DOHH2 (cell line): ENCODE measurements around the gene PGM5.

Source experiments
- H3F3A ChIP-seq: fragments of 200-600 bp; sonication (generic), shearing (Covaris generic); 2 replicates; pipeline ENCODE4 v1.6.0; 2016; ENCODE audit warnings: antibody characterized with exemption, mild to moderate bottlenecking; ENCODE audit not compliant: control insufficient read depth, insufficient read depth
- H3K27ac ChIP-seq: fragments of 200-600 bp; sonication (generic); 2 replicates; pipeline ENCODE4 v1.5.1; 2014; ENCODE audit warnings: low read depth, mild to moderate bottlenecking, low read length, moderate library complexity
- H3K27me3 ChIP-seq: fragments of 200-600 bp; sonication (generic); 2 replicates; pipeline ENCODE4 v1.6.1; 2014; ENCODE audit warnings: mild to moderate bottlenecking, low read length, mixed read lengths; ENCODE audit not compliant: control insufficient read depth
- H3K36me3 ChIP-seq: fragments of 200-600 bp; sonication (generic); 2 replicates; pipeline ENCODE4 v1.6.1; 2014; ENCODE audit warnings: mild to moderate bottlenecking, low read length, moderate library complexity, mixed read lengths; ENCODE audit not compliant: control insufficient read depth
- H3K4me1 ChIP-seq: fragments of 200-600 bp; sonication (generic); 2 replicates; pipeline ENCODE4 v1.6.1; 2014; ENCODE audit warnings: mild to moderate bottlenecking, low read length, mixed read lengths; ENCODE audit not compliant: control insufficient read depth
- H3K4me2 ChIP-seq: fragments of 200-600 bp; sonication (generic); 2 replicates; pipeline ENCODE4 v1.6.0; 2014; ENCODE audit warnings: mild to moderate bottlenecking, low read length, moderate library complexity
- H3K4me3 ChIP-seq: fragments of 200-600 bp; sonication (generic); 2 replicates; pipeline ENCODE4 v1.5.1; 2014; ENCODE audit warnings: mild to moderate bottlenecking, low read length, mixed read lengths
- H3K79me2 ChIP-seq: fragments of 200-600 bp; sonication (generic); 2 replicates; pipeline ENCODE4 v1.6.1; 2014; ENCODE audit warnings: mild to moderate bottlenecking, low read length, mixed read lengths; ENCODE audit not compliant: control insufficient read depth
- H3K9me2 ChIP-seq: fragments of 200-600 bp; sonication (generic); replicated peaks from 2 replicates; pipeline ENCODE4 v1.6.1; 2014; ENCODE audit warnings: mild to moderate bottlenecking, low read length, mixed read lengths; ENCODE audit not compliant: control insufficient read depth
- H3K9me3 ChIP-seq: fragments of 200-600 bp; sonication (generic); 2 replicates; pipeline ENCODE4 v1.6.1; 2014; ENCODE audit warnings: antibody characterized with exemption, low read length, mixed read lengths; ENCODE audit not compliant: control insufficient read depth, insufficient read depth
- H4K20me1 ChIP-seq: fragments of 200-600 bp; sonication (generic); 2 replicates; pipeline ENCODE4 v1.6.0; 2014; ENCODE audit warnings: low read depth, mild to moderate bottlenecking, antibody characterized with exemption, low read length, moderate library complexity; ENCODE audit not compliant: control insufficient read depth, insufficient read depth
- EZH2phosphoT487 ChIP-seq: fragments of 200-600 bp; sonication (generic); IDR thresholded peaks from 2 replicates; pipeline ENCODE4 v1.6.1; 2017; ENCODE audit warnings: borderline replicate concordance, mild to moderate bottlenecking, antibody characterized with exemption, low read length, moderate library complexity, mixed read lengths
- TF ChIP-seq, protein P1 (sequence below): fragments of 200-600 bp; sonication (generic); IDR thresholded peaks from one replicate; pipeline ENCODE4 v1.5.1; 2014; ENCODE audit warnings: antibody characterized with exemption, mild to moderate bottlenecking, low read depth, low read length; ENCODE audit not compliant: poor library complexity, severe bottlenecking

Gene PGM5

DNA sequence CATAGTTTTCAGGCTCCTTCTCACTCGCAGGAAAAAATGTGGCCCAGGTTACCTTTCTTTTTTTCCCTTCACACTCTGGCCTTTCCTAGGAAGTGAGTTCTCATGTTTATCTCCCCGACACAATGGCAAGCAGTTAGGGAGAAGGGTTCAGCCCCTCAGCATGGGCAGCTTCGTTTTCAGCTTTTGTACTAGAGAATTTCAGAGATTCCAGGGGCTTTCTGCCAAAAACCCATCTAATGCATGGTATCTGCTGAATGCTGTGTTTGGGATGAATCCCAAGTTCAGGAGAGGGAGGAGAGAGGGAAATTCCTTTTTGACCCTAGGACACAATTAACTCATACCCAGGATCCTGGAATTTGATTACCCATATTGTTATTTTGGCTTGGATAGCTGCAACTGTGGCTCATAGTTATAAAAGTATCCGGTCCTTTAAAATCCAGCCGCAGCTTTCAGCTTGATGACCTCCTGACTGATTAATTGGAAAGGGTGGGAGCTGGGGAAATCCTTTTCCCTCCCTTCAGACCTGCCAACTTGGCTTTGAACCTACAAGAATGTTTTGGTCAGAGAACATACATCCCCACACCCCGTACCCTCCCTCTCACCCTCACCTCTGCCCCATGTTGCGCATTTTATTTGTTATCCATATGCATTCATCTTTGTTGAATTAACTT is 105.8 kb downstream of the PGM5 start:
- Histone ChIP-seq H3K36me3 (no peaks in the 10 kb centered on the region), H3K27me3 (peaks cover 3% of the 10 kb centered on the region), H3K4me3 (no peak overlapping the region)

GRCh38 chr9:68470067-68470466 is 113.7 kb downstream of the PGM5 start:
- no peaks in the 10 kb centered on the region for H3K9me3 ChIP-seq
- H3F3A ChIP-seq: no peaks in the 10 kb centered on the region
- TF ChIP-seq EZH2phosphoT487: no peak
- H3K4me2 ChIP-seq: no peak overlapping the region
- H3K9me2 ChIP-seq: no peaks in the 10 kb centered on the region
- H3K4me1 ChIP-seq: no peaks in the 10 kb centered on the region
- H3K4me3 ChIP-seq: no peak overlapping the region
- H4K20me1 ChIP-seq: no peaks in the 10 kb centered on the region
- no peak overlapping the region for H3K27ac ChIP-seq
- no peaks in the 10 kb centered on the region for H3K36me3 ChIP-seq
- H3K79me2 ChIP-seq: no peaks in the 10 kb centered on the region
- H3K27me3 ChIP-seq: no peaks in the 10 kb centered on the region; the same call in 1 of the 2 replicates

More for the DNA sequence above, 105.8 kb downstream of the PGM5 start:
- Histone ChIP-seq H3F3A (no peaks in the 10 kb centered on the region), H3K27ac (no peak overlapping the region), H4K20me1 (no peaks in the 10 kb centered on the region), H3K9me3 (no peaks in the 10 kb centered on the region), H3K4me1 (no peaks in the 10 kb centered on the region), H3K9me2 (no peaks in the 10 kb centered on the region), H3K79me2 (no peaks in the 10 kb centered on the region), H3K4me2 (no peak overlapping the region)
- TF ChIP-seq, protein P1, sequence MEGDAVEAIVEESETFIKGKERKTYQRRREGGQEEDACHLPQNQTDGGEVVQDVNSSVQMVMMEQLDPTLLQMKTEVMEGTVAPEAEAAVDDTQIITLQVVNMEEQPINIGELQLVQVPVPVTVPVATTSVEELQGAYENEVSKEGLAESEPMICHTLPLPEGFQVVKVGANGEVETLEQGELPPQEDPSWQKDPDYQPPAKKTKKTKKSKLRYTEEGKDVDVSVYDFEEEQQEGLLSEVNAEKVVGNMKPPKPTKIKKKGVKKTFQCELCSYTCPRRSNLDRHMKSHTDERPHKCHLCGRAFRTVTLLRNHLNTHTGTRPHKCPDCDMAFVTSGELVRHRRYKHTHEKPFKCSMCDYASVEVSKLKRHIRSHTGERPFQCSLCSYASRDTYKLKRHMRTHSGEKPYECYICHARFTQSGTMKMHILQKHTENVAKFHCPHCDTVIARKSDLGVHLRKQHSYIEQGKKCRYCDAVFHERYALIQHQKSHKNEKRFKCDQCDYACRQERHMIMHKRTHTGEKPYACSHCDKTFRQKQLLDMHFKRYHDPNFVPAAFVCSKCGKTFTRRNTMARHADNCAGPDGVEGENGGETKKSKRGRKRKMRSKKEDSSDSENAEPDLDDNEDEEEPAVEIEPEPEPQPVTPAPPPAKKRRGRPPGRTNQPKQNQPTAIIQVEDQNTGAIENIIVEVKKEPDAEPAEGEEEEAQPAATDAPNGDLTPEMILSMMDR: no peak
- no peak for TF ChIP-seq EZH2phosphoT487

- no peaks in the 10 kb centered on the region for H3F3A ChIP-seq
- H3K79me2 ChIP-seq: no peaks in the 10 kb centered on the region
- H3K36me3 ChIP-seq: no peaks in the 10 kb centered on the region
- no peaks in the 10 kb centered on the region; the same call in 1 of the 2 replicates for H3K27me3 ChIP-seq
- H3K4me2 ChIP-seq: no peak overlapping the region
- H3K9me3 ChIP-seq: no peaks in the 10 kb centered on the region
- no peak overlapping the region for H3K4me3 ChIP-seq
- H3K27ac ChIP-seq: no peak overlapping the region
- TF ChIP-seq, protein P1: no peak
- no peak for TF ChIP-seq EZH2phosphoT487
- H3K9me2 ChIP-seq: no peaks in the 10 kb centered on the region
- no peaks in the 10 kb centered on the region for H4K20me1 ChIP-seq
- H3K4me1 ChIP-seq: no peaks in the 10 kb centered on the region
These were observed 114.2 kb downstream of the PGM5 start for GRCh38 chr9:68470634-68471033.

DNA sequence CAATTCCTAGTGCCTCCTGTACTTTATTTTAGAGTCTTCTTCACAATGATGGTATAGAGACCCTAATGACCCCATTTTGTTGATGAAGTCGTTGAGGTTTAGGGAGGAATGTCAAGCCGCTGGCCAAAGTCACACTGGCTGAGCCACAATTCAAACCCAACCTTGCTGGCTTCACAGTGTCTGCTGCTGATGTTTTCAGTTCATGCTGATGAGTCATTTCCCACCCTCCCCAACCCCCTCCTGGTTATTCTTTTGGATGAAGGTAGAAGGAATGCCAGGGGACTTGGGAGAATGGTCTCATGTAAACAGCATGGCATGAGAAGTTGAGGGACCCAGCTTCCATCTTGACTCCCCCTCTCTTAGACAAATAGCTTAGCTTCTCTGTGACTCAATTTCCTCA is 115.7 kb downstream of the PGM5 start:
- no peaks in the 10 kb centered on the region for H3K4me1 ChIP-seq
- no peaks in the 10 kb centered on the region for H3K9me3 ChIP-seq
- H3K36me3 ChIP-seq: no peaks in the 10 kb centered on the region
- H3K79me2 ChIP-seq: no peaks in the 10 kb centered on the region
- H3K4me3 ChIP-seq: no peak overlapping the region
- H3F3A ChIP-seq: no peaks in the 10 kb centered on the region
- TF ChIP-seq, protein P1: no peak
- TF ChIP-seq EZH2phosphoT487: no peak
- no peaks in the 10 kb centered on the region for H3K27me3 ChIP-seq
- no peaks in the 10 kb centered on the region for H4K20me1 ChIP-seq
- no peaks in the 10 kb centered on the region for H3K9me2 ChIP-seq
- H3K27ac ChIP-seq: no peak overlapping the region
- H3K4me2 ChIP-seq: no peak overlapping the region
